Loucy (cell line): ENCODE data around the gene SIRPB1.

Source experiments
- H2AFZ ChIP-seq: fragments of 200-600 bp; sonication (generic); 2 replicates; pipeline ENCODE4 v1.6.0; 2016; ENCODE audit warnings: antibody characterized with exemption, mild to moderate bottlenecking, low read length, moderate library complexity
- H3F3A ChIP-seq: fragments of 200-600 bp; 2 replicates; pipeline ENCODE4 v1.6.0; 2016; ENCODE audit warnings: antibody characterized with exemption, low read depth, mild to moderate bottlenecking
- H3K27me3 ChIP-seq: fragments of 200-600 bp; sonication (generic); 2 replicates; pipeline ENCODE4 v1.6.1; 2014; ENCODE audit warnings: low read length, mild to moderate bottlenecking; ENCODE audit not compliant: insufficient read depth, poor library complexity, severe bottlenecking
- H3K36me3 ChIP-seq: fragments of 200-600 bp; sonication (generic); 2 replicates; pipeline ENCODE4 v1.6.1; 2016; ENCODE audit warnings: low read length; ENCODE audit not compliant: insufficient read depth
- H3K4me1 ChIP-seq: fragments of 200-600 bp; sonication (generic); 2 replicates; pipeline ENCODE4 v1.5.1; 2014; ENCODE audit warnings: low read length, mild to moderate bottlenecking; ENCODE audit not compliant: insufficient read depth, poor library complexity, severe bottlenecking
- H3K4me2 ChIP-seq: fragments of 200-600 bp; sonication (generic); 2 replicates; pipeline ENCODE4 v1.6.0; 2014; ENCODE audit warnings: antibody characterized with exemption, low read length, low read depth, mild to moderate bottlenecking; ENCODE audit not compliant: poor library complexity, severe bottlenecking
- H3K4me3 ChIP-seq: fragments of 200-600 bp; sonication (generic); 2 replicates; pipeline ENCODE4 v1.5.1; 2014; ENCODE audit warnings: low read length, mild to moderate bottlenecking, mixed read lengths; ENCODE audit not compliant: poor library complexity, severe bottlenecking
- H3K79me2 ChIP-seq: fragments of 200-600 bp; sonication (generic); 2 replicates; pipeline ENCODE4 v1.6.1; 2014; ENCODE audit warnings: low read length; ENCODE audit not compliant: insufficient read depth
- H3K9ac ChIP-seq: fragments of 200-600 bp; sonication (generic); 2 replicates; pipeline ENCODE4 v1.6.0; 2014; ENCODE audit warnings: mild to moderate bottlenecking, low read depth, low read length, moderate library complexity; ENCODE audit not compliant: poor library complexity, severe bottlenecking
- H3K9me2 ChIP-seq: fragments of 200-600 bp; sonication (generic); replicated peaks from 2 replicates; pipeline ENCODE4 v1.6.1; 2016; ENCODE audit warnings: low read depth, low read length, mixed read lengths
- H3K9me3 ChIP-seq: fragments of 200-600 bp; sonication (generic); 2 replicates; pipeline ENCODE4 v1.6.1; 2014; ENCODE audit warnings: mild to moderate bottlenecking, antibody characterized with exemption, low read length, low read depth; ENCODE audit not compliant: insufficient read depth
- H4K20me1 ChIP-seq: fragments of 200-600 bp; sonication (generic); 2 replicates; pipeline ENCODE4 v1.6.0; 2014; ENCODE audit warnings: antibody characterized with exemption, low read length, mild to moderate bottlenecking; ENCODE audit not compliant: insufficient read depth, poor library complexity, severe bottlenecking
- EZH2phosphoT487 ChIP-seq: fragments of 200-600 bp; IDR thresholded peaks from 2 replicates; pipeline ENCODE4 v1.6.1; 2018; ENCODE audit warnings: antibody characterized with exemption, mild to moderate bottlenecking, moderate library complexity, borderline replicate concordance
- TF ChIP-seq, protein P1 (sequence below): fragments of 200-600 bp; sonication (generic); conservative IDR thresholded peaks from 2 replicates; pipeline ENCODE4 v1.5.1; 2014; ENCODE audit warnings: mild to moderate bottlenecking, antibody characterized with exemption, low read length

The SIRPB1 gene

DNA sequence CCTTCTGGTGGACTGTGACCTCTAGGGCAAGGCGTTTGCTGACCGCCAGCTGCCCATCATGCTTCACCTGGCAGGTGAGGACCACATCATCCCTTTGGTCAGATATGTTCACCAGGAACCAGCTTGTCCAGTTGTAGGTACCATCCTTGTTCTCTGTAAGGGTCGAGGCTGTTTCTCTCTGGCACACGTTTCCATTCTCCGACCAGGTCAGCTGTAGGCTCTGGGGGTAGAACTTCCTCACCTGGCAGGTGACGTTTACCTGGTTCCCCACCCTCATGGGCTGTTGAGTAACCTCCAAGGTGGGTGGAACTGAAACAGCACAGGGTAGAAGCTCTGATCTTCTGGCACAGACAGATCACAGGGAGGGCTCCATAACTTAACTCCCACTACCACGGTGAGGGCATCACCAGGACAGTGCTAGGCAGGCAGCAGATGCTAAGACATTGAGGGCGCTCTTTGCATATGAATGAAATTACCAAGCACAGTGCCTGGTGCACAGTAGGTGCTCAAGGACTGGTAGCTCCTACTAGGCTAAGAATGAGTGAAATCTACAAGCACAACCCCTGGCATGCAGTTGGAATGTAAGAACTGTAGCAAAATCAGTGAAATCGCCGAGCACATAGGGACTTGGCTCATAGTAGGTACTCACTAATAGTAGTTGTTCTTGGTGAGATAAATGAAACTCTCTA, 15.6 kb upstream of the SIRPB1 start:
- Histone ChIP-seq H4K20me1 (no peaks in the 10 kb centered on the region), H3K9me2 (no peaks in the 10 kb centered on the region), H3K9ac (no peak overlapping the region), H3K79me2 (no peaks in the 10 kb centered on the region), H3K36me3 (no peaks in the 10 kb centered on the region), H2AFZ (no peak overlapping the region), H3K4me1 (no peaks in the 10 kb centered on the region), H3K9me3 (no peaks in the 10 kb centered on the region), H3K27me3 (no peaks in the 10 kb centered on the region), H3K4me3 (no peak overlapping the region), H3K4me2 (no peak overlapping the region), H3F3A (no peaks in the 10 kb centered on the region)
- no peak for TF ChIP-seq EZH2phosphoT487
- TF ChIP-seq, protein P1, sequence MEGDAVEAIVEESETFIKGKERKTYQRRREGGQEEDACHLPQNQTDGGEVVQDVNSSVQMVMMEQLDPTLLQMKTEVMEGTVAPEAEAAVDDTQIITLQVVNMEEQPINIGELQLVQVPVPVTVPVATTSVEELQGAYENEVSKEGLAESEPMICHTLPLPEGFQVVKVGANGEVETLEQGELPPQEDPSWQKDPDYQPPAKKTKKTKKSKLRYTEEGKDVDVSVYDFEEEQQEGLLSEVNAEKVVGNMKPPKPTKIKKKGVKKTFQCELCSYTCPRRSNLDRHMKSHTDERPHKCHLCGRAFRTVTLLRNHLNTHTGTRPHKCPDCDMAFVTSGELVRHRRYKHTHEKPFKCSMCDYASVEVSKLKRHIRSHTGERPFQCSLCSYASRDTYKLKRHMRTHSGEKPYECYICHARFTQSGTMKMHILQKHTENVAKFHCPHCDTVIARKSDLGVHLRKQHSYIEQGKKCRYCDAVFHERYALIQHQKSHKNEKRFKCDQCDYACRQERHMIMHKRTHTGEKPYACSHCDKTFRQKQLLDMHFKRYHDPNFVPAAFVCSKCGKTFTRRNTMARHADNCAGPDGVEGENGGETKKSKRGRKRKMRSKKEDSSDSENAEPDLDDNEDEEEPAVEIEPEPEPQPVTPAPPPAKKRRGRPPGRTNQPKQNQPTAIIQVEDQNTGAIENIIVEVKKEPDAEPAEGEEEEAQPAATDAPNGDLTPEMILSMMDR: no peak

DNA sequence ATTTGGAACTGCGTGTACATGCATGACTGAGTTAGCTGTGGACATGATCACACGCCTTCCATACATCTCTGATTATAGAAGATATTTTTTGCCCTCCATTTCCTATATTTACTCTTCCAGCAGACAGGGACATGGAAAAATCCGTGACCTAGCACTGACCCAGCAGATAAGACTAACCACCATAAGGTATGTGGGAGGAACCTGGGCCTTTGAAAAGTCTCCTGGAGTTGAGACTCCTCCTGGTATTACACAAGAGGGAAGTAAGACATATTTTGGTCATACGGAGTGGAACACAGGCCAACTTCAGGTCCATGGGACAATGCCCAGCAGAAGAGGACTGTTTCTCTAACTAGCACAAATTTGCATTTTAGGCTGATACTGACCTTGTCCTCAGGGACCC, 13.7 kb upstream of the SIRPB1 start:
- TF ChIP-seq, protein P1: no peak
- TF ChIP-seq EZH2phosphoT487: no peak
- H2AFZ ChIP-seq: no peak overlapping the region
- H3K79me2 ChIP-seq: no peaks in the 10 kb centered on the region
- no peak overlapping the region for H3K9ac ChIP-seq
- no peaks in the 10 kb centered on the region for H3F3A ChIP-seq
- no peak overlapping the region for H3K4me3 ChIP-seq
- no peaks in the 10 kb centered on the region for H4K20me1 ChIP-seq
- H3K4me2 ChIP-seq: no peak overlapping the region
- no peaks in the 10 kb centered on the region for H3K27me3 ChIP-seq
- no peaks in the 10 kb centered on the region for H3K36me3 ChIP-seq
- H3K4me1 ChIP-seq: no peaks in the 10 kb centered on the region
- H3K9me2 ChIP-seq: no peaks in the 10 kb centered on the region
- no peaks in the 10 kb centered on the region for H3K9me3 ChIP-seq

DNA sequence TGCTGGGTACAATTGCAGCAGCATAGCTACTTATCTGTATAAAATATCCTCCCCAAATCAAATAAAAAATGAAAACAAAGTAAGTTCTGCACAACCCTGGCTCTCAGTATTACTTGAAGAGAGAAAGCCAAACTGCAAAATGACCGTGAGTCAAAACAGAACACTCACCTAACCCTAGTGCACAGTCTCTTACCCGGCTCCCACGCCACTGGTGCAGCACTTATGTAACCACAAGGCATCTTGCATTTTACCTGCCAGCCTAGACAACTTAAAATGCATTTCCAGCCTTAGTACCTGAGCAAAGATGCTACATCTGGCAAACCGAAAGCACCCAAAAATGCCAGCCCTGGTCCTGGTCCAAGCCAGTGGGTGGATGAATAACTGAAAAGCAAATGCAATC, 12.4 kb upstream of the SIRPB1 start:
- Histone ChIP-seq H3K9me3 (no peaks in the 10 kb centered on the region), H3K4me1 (no peaks in the 10 kb centered on the region), H3K9me2 (no peaks in the 10 kb centered on the region), H3K4me3 (no peak overlapping the region), H3F3A (no peaks in the 10 kb centered on the region), H3K4me2 (no peak overlapping the region), H2AFZ (no peak overlapping the region), H3K27me3 (no peaks in the 10 kb centered on the region), H3K36me3 (no peaks in the 10 kb centered on the region), H3K79me2 (no peaks in the 10 kb centered on the region), H4K20me1 (no peaks in the 10 kb centered on the region), H3K9ac (no peak overlapping the region)
- TF ChIP-seq, protein P1: no peak
- TF ChIP-seq EZH2phosphoT487: no peak
